OCI-LY3 (cell line): ENCODE measurements around the gene ZNF334.

Experiments
- EZH2phosphoT487 ChIP-seq: fragments of 200-600 bp; shearing (Covaris generic); IDR thresholded peaks from 2 replicates; pipeline ENCODE4 v1.6.1; 2018; ENCODE audit warnings: antibody characterized with exemption, mixed run types, low read depth
- TF ChIP-seq, protein P1 (sequence below): fragments of 200-600, 300-600 bp; sonication (generic); IDR thresholded peaks from 2 replicates; pipeline ENCODE4 v1.5.1; 2014; ENCODE audit warnings: antibody characterized with exemption, low read length, low read depth

DNA sequence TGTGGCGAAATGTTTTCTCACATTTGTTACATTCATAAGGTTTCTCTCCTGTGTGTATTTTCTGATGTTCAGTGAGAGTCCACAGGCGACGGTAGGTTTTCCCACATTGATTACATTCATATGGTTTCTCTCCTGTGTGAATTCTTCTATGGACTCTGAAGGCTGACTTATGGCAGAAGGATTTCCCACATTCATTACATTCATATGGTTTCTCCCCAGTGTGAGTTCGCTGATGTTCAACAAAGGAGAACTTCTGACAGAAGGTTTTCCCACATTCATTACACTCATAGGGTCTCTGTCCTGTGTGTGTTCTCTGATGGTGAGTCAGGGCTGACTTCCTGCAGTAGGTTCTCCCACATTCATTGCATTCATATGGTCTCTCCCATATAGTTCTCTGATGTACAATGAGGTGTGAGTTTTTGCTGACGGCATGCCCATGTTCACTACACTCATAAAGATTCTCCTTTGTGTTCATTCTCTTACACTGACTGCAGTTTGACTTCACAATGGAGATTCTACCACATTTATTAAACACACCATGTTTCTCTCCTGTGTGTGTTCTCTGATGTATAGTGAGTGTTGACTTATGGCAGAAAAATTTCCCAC is 11.9 kb downstream of the ZNF334 start:
- TF ChIP-seq, protein P1, sequence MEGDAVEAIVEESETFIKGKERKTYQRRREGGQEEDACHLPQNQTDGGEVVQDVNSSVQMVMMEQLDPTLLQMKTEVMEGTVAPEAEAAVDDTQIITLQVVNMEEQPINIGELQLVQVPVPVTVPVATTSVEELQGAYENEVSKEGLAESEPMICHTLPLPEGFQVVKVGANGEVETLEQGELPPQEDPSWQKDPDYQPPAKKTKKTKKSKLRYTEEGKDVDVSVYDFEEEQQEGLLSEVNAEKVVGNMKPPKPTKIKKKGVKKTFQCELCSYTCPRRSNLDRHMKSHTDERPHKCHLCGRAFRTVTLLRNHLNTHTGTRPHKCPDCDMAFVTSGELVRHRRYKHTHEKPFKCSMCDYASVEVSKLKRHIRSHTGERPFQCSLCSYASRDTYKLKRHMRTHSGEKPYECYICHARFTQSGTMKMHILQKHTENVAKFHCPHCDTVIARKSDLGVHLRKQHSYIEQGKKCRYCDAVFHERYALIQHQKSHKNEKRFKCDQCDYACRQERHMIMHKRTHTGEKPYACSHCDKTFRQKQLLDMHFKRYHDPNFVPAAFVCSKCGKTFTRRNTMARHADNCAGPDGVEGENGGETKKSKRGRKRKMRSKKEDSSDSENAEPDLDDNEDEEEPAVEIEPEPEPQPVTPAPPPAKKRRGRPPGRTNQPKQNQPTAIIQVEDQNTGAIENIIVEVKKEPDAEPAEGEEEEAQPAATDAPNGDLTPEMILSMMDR, result no peak
- no peak for TF ChIP-seq EZH2phosphoT487
